A673 (cell line): ENCODE measurements around the gene MAP2K3.

Experiments used
- EZH2 ChIP-seq: fragments of 200-600 bp; sonication (generic); IDR thresholded peaks from 2 replicates; pipeline ENCODE4 v1.6.1; 2017; ENCODE audit warnings: borderline replicate concordance, low read depth, mild to moderate bottlenecking, mixed read lengths, antibody characterized with exemption, low read length; ENCODE audit not compliant: poor library complexity, severe bottlenecking
- TF ChIP-seq, protein P1 (sequence below): fragments of 300-800, 200-600 bp; sonication (generic); conservative IDR thresholded peaks from 2 replicates; pipeline ENCODE4 v1.5.1; 2017; ENCODE audit warnings: low read depth, mild to moderate bottlenecking, antibody characterized with exemption, low read length, moderate library complexity, mixed read lengths

GRCh38 chr17:21285164-21286065 lies 904 bp downstream of the MAP2K3 start:
- TF ChIP-seq, protein P1, sequence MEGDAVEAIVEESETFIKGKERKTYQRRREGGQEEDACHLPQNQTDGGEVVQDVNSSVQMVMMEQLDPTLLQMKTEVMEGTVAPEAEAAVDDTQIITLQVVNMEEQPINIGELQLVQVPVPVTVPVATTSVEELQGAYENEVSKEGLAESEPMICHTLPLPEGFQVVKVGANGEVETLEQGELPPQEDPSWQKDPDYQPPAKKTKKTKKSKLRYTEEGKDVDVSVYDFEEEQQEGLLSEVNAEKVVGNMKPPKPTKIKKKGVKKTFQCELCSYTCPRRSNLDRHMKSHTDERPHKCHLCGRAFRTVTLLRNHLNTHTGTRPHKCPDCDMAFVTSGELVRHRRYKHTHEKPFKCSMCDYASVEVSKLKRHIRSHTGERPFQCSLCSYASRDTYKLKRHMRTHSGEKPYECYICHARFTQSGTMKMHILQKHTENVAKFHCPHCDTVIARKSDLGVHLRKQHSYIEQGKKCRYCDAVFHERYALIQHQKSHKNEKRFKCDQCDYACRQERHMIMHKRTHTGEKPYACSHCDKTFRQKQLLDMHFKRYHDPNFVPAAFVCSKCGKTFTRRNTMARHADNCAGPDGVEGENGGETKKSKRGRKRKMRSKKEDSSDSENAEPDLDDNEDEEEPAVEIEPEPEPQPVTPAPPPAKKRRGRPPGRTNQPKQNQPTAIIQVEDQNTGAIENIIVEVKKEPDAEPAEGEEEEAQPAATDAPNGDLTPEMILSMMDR = no peak
- TF ChIP-seq EZH2 = no peak
